ENCODE results near the gene UMAD1. TPM values are rescaled to one million over a fixed set of nuclear protein-coding genes. Genes with fewer than 3 reads are reported as not detected.

The UMAD1 gene
- total and polyA plus RNA-seq, 2 experiments from 2014 or later: 8.4 to 12.4 TPM

DNA sequence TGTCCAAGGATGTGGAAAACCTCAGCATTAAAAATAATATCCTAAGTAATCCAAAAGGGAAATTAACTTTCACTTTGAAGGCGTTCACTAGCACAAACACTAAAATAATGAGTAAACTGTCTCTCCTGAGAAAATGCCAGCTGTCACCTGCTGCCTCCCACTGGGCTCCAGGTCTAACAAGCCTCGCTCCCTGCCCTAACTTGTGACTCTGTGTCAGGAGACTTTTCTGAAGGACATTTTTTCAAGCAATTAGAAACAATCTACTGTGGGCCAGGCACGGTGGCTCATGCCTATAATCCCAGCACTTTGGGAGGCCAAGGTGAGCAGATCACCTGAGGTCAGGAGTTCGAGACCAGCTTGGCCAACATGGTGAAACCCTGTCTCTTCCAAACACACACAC, 255.2 kb downstream of the UMAD1 start:
- Histone ChIP-seq H4K20me1 (replicated peaks; ENCODE audit: insufficient read depth) (no peaks in the 10 kb centered on the region), H3K4me2 (no peak overlapping the region), H3K9me2 (ENCODE audit: insufficient read depth) (no peaks in the 10 kb centered on the region), H3K27ac (ENCODE audit: low read depth) (no peak overlapping the region), H3K4me1 (ENCODE audit: insufficient read depth) (peaks cover 27% of the 10 kb centered on the region), H3K27me3 (ENCODE audit: insufficient read depth) (no peaks in the 10 kb centered on the region), H3K4me3 (no peak overlapping the region), H2AFZ (no peak overlapping the region), H3K79me2 (replicated peaks; ENCODE audit: insufficient read depth) (no peaks in the 10 kb centered on the region), H3K36me3 (ENCODE audit: insufficient read depth) (no peaks in the 10 kb centered on the region), H3F3A (replicated peaks; ENCODE audit: low read depth) (no peaks in the 10 kb centered on the region)
- Mint-ChIP-seq H3K27me3 (ENCODE audit: insufficient read depth, low read depth, poor library complexity) (peaks cover 5% of the 10 kb centered on the region), H3K36me3 (ENCODE audit: low read depth) (no peaks in the 10 kb centered on the region), H3K27ac (peak overlapping the region; percentile 71), H3K9me3 (no peaks in the 10 kb centered on the region), H3K4me1 (peaks cover 32% of the 10 kb centered on the region), H3K4me3 (no peak overlapping the region)
- DNase-seq (ENCODE audit: low spot score) (peak; percentile 43), ATAC-seq (peak; percentile 55)
- TF ChIP-seq, protein P1, sequence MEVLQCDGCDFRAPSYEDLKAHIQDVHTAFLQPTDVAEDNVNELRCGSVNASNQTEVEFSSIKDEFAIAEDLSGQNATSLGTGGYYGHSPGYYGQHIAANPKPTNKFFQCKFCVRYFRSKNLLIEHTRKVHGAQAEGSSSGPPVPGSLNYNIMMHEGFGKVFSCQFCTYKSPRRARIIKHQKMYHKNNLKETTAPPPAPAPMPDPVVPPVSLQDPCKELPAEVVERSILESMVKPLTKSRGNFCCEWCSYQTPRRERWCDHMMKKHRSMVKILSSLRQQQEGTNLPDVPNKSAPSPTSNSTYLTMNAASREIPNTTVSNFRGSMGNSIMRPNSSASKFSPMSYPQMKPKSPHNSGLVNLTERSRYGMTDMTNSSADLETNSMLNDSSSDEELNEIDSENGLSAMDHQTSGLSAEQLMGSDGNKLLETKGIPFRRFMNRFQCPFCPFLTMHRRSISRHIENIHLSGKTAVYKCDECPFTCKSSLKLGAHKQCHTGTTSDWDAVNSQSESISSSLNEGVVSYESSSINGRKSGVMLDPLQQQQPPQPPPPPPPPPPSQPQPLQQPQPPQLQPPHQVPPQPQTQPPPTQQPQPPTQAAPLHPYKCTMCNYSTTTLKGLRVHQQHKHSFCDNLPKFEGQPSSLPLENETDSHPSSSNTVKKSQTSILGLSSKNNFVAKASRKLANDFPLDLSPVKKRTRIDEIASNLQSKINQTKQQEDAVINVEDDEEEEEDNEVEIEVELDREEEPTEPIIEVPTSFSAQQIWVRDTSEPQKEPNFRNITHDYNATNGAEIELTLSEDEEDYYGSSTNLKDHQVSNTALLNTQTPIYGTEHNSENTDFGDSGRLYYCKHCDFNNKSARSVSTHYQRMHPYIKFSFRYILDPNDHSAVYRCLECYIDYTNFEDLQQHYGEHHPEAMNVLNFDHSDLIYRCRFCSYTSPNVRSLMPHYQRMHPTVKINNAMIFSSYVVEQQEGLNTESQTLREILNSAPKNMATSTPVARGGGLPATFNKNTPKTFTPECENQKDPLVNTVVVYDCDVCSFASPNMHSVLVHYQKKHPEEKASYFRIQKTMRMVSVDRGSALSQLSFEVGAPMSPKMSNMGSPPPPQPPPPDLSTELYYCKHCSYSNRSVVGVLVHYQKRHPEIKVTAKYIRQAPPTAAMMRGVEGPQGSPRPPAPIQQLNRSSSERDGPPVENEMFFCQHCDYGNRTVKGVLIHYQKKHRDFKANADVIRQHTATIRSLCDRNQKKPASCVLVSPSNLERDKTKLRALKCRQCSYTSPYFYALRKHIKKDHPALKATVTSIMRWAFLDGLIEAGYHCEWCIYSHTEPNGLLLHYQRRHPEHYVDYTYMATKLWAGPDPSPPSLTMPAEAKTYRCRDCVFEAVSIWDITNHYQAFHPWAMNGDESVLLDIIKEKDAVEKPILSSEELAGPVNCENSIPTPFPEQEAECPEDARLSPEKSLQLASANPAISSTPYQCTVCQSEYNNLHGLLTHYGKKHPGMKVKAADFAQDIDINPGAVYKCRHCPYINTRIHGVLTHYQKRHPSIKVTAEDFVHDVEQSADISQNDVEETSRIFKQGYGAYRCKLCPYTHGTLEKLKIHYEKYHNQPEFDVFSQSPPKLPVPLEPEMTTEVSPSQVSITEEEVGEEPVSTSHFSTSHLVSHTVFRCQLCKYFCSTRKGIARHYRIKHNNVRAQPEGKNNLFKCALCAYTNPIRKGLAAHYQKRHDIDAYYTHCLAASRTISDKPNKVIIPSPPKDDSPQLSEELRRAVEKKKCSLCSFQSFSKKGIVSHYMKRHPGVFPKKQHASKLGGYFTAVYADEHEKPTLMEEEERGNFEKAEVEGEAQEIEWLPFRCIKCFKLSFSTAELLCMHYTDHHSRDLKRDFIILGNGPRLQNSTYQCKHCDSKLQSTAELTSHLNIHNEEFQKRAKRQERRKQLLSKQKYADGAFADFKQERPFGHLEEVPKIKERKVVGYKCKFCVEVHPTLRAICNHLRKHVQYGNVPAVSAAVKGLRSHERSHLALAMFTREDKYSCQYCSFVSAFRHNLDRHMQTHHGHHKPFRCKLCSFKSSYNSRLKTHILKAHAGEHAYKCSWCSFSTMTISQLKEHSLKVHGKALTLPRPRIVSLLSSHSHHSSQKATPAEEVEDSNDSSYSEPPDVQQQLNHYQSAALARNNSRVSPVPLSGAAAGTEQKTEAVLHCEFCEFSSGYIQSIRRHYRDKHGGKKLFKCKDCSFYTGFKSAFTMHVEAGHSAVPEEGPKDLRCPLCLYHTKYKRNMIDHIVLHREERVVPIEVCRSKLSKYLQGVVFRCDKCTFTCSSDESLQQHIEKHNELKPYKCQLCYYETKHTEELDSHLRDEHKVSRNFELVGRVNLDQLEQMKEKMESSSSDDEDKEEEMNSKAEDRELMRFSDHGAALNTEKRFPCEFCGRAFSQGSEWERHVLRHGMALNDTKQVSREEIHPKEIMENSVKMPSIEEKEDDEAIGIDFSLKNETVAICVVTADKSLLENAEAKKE (CRISPR knock-in tag; IDR thresholded peaks at IDR 0.05): no peak
- TF ChIP-seq STAT1 (IDR thresholded peaks at IDR 0.05; ENCODE audit: unreplicated experiment): no peak
- TF ChIP-seq POLR2AphosphoS5 (IDR thresholded peaks at IDR 0.05; ENCODE audit: low read depth): no peak
- TF ChIP-seq JUNB (IDR thresholded peaks at IDR 0.05; ENCODE audit: unreplicated experiment): no peak
- TF ChIP-seq ZNF114 (CRISPR knock-in tag; IDR thresholded peaks at IDR 0.05): no peak
- TF ChIP-seq, protein P2, sequence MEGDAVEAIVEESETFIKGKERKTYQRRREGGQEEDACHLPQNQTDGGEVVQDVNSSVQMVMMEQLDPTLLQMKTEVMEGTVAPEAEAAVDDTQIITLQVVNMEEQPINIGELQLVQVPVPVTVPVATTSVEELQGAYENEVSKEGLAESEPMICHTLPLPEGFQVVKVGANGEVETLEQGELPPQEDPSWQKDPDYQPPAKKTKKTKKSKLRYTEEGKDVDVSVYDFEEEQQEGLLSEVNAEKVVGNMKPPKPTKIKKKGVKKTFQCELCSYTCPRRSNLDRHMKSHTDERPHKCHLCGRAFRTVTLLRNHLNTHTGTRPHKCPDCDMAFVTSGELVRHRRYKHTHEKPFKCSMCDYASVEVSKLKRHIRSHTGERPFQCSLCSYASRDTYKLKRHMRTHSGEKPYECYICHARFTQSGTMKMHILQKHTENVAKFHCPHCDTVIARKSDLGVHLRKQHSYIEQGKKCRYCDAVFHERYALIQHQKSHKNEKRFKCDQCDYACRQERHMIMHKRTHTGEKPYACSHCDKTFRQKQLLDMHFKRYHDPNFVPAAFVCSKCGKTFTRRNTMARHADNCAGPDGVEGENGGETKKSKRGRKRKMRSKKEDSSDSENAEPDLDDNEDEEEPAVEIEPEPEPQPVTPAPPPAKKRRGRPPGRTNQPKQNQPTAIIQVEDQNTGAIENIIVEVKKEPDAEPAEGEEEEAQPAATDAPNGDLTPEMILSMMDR (conservative IDR thresholded peaks at IDR 0.05; ENCODE audit: low read depth in 2 of 2): peak in 1 of 2 experiments; percentile 25; a peak in 1 of 4 replicates
